ENCODE measurements around the gene DCTN3.

DCTN3 gene

GRCh38 chr9:34574571-34574970 is 45.7 kb downstream of the DCTN3 start:
- no peak overlapping the region for H3K4me3 ChIP-seq (ENCODE audit: low read depth, low read length)
- no peak for DNase-seq
- peaks cover 66% of the 10 kb centered on the region for H3K4me1 ChIP-seq
- no peaks in the 10 kb centered on the region for H3K27me3 ChIP-seq
- H3K36me3 ChIP-seq, result peaks cover 41% of the 10 kb centered on the region
- H3K9me3 ChIP-seq, result no peaks in the 10 kb centered on the region
- TF ChIP-seq CTCF (IDR thresholded peaks at IDR 0.05; ENCODE audit: low read depth, low read length), result no peak

- no peaks in the 10 kb centered on the region for H3K27me3 ChIP-seq
- peaks cover 43% of the 10 kb centered on the region for H3K36me3 ChIP-seq
- no peak for DNase-seq
- no peak for TF ChIP-seq CTCF (IDR thresholded peaks at IDR 0.05; ENCODE audit: low read depth, low read length)
- no peak overlapping the region for H3K4me3 ChIP-seq (ENCODE audit: low read depth, low read length)
- no peaks in the 10 kb centered on the region for H3K9me3 ChIP-seq
- peaks cover 68% of the 10 kb centered on the region for H3K4me1 ChIP-seq
Observed at GRCh38 chr9:34573599-34574325, 46.5 kb downstream of the DCTN3 start.

- Histone ChIP-seq H3K4me1 (peaks cover 75% of the 10 kb centered on the region), H3K9me3 (no peaks in the 10 kb centered on the region), H3K27me3 (no peaks in the 10 kb centered on the region), H3K4me3 (ENCODE audit: low read depth, low read length) (no peak overlapping the region), H3K36me3 (peaks cover 55% of the 10 kb centered on the region)
- no peak for DNase-seq
- no peak for TF ChIP-seq CTCF (IDR thresholded peaks at IDR 0.05; ENCODE audit: low read depth, low read length)
Observed at GRCh38 chr9:34572628-34573027, 47.7 kb downstream of the DCTN3 start.

GRCh38 chr9:34572092-34572491 is 48.2 kb downstream of the DCTN3 start:
- Histone ChIP-seq H3K27me3 (no peaks in the 10 kb centered on the region), H3K4me1 (peaks cover 75% of the 10 kb centered on the region), H3K9me3 (no peaks in the 10 kb centered on the region), H3K4me3 (ENCODE audit: low read depth, low read length) (no peak overlapping the region), H3K36me3 (peaks cover 59% of the 10 kb centered on the region)
- peak; percentile 34 for DNase-seq
- no peak for TF ChIP-seq CTCF (IDR thresholded peaks at IDR 0.05; ENCODE audit: low read depth, low read length)

GRCh38 chr9:34571481-34571810 is 48.8 kb downstream of the DCTN3 start:
- no peak for TF ChIP-seq CTCF (IDR thresholded peaks at IDR 0.05; ENCODE audit: low read depth, low read length)
- peaks cover 62% of the 10 kb centered on the region for H3K36me3 ChIP-seq
- H3K27me3 ChIP-seq, result no peaks in the 10 kb centered on the region
- H3K4me3 ChIP-seq (ENCODE audit: low read depth, low read length), result no peak overlapping the region
- H3K4me1 ChIP-seq, result peaks cover 75% of the 10 kb centered on the region
- no peak for DNase-seq
- no peaks in the 10 kb centered on the region for H3K9me3 ChIP-seq

- no peak for TF ChIP-seq CTCF (IDR thresholded peaks at IDR 0.05; ENCODE audit: low read depth, low read length)
- Histone ChIP-seq H3K4me3 (ENCODE audit: low read depth, low read length) (no peak overlapping the region), H3K36me3 (peaks cover 63% of the 10 kb centered on the region), H3K4me1 (peaks cover 75% of the 10 kb centered on the region), H3K9me3 (no peaks in the 10 kb centered on the region), H3K27me3 (no peaks in the 10 kb centered on the region)
- DNase-seq, result no peak
Observed at GRCh38 chr9:34570809-34571480, 49.4 kb downstream of the DCTN3 start.
